ENCODE results near the gene MTMR2.
"Not testable (repeated sequence)": the region's sequence is repeated elsewhere in the genome, so short reads cannot be mapped to it uniquely, and the experiment has no call there.

The MTMR2 gene

GRCh38 chr11:95888439-95888838 lies 35.5 kb downstream of the MTMR2 start:
- ChIA-PET CTCF (no interaction called here), POLR2A (no interaction called here)
- TF ChIP-seq PKNOX1 (IDR thresholded peaks at IDR 0.05) (no peak), FOXM1 (IDR thresholded peaks at IDR 0.05; ENCODE audit: borderline replicate concordance) (no peak), CTBP1 (IDR thresholded peaks at IDR 0.05; ENCODE audit: borderline replicate concordance) (no peak), FOXK2 (IDR thresholded peaks at IDR 0.05) (no peak), NFRKB (IDR thresholded peaks at IDR 0.05) (no peak), ZNF384 (IDR thresholded peaks at IDR 0.05) (no peak), SP1 (IDR thresholded peaks at IDR 0.05) (no peak), TARDBP (IDR thresholded peaks at IDR 0.05) (no peak), BHLHE40 (IDR thresholded peaks at IDR 0.05; ENCODE audit: borderline replicate concordance) (no peak), ELF4 (IDR thresholded peaks at IDR 0.05) (no peak), HDGF (IDR thresholded peaks at IDR 0.05; ENCODE audit: borderline replicate concordance) (no peak), L3MBTL2 (conservative IDR thresholded peaks at IDR 0.05) (no peak), ARNT (IDR thresholded peaks at IDR 0.05) (no peak)
- no peak for DNase-seq (ENCODE audit: extremely low spot score)

- CTCF ChIA-PET, result no interaction called here
- TF ChIP-seq TARDBP (IDR thresholded peaks at IDR 0.05) (no peak), L3MBTL2 (conservative IDR thresholded peaks at IDR 0.05) (no peak), ARNT (IDR thresholded peaks at IDR 0.05) (no peak), SP1 (IDR thresholded peaks at IDR 0.05) (no peak), ELF4 (IDR thresholded peaks at IDR 0.05) (no peak), HDGF (IDR thresholded peaks at IDR 0.05; ENCODE audit: borderline replicate concordance) (no peak), CTBP1 (IDR thresholded peaks at IDR 0.05; ENCODE audit: borderline replicate concordance) (no peak), NFRKB (IDR thresholded peaks at IDR 0.05) (no peak), SUZ12 (IDR thresholded peaks at IDR 0.05) (no peak), BHLHE40 (IDR thresholded peaks at IDR 0.05; ENCODE audit: borderline replicate concordance) (no peak), FOXM1 (IDR thresholded peaks at IDR 0.05; ENCODE audit: borderline replicate concordance) (no peak), FOXK2 (IDR thresholded peaks at IDR 0.05) (no peak), ZNF384 (IDR thresholded peaks at IDR 0.05) (no peak), PKNOX1 (IDR thresholded peaks at IDR 0.05) (no peak)
- DNase-seq (ENCODE audit: extremely low spot score), result no peak
- POLR2A ChIA-PET, result no interaction called here
Measured at GRCh38 chr11:95886462-95886861, 37.4 kb downstream of the MTMR2 start.

- ChIA-PET POLR2A (no interaction called here), CTCF (no interaction called here)
- TF ChIP-seq HDGF (IDR thresholded peaks at IDR 0.05; ENCODE audit: borderline replicate concordance), result no peak
- no peak for DNase-seq (ENCODE audit: extremely low spot score)
Measured at GRCh38 chr11:95884802-95885201, 39.1 kb downstream of the MTMR2 start.

- POLR2A ChIA-PET, result no interaction called here
- no peak for DNase-seq (ENCODE audit: extremely low spot score)
- TF ChIP-seq LEF1 (IDR thresholded peaks at IDR 0.05; ENCODE audit: borderline replicate concordance) (no peak), FOXM1 (IDR thresholded peaks at IDR 0.05; ENCODE audit: borderline replicate concordance) (no peak)
- CTCF ChIA-PET, result no interaction called here
Measured at GRCh38 chr11:95884376-95884775, 39.5 kb downstream of the MTMR2 start.

GRCh38 chr11:95883381-95883780 lies 40.5 kb downstream of the MTMR2 start:
- ChIA-PET POLR2A (no interaction called here), CTCF (no interaction called here)
- TF ChIP-seq HDGF (IDR thresholded peaks at IDR 0.05; ENCODE audit: borderline replicate concordance), result no peak
- no peak for TF ChIP-seq L3MBTL2 (conservative IDR thresholded peaks at IDR 0.05)
- no peak for TF ChIP-seq CTBP1 (IDR thresholded peaks at IDR 0.05; ENCODE audit: borderline replicate concordance)
- DNase-seq (ENCODE audit: extremely low spot score), result no peak

- no peak for DNase-seq (ENCODE audit: extremely low spot score)
- ChIA-PET CTCF (no interaction called here), POLR2A (no interaction called here)
- TF ChIP-seq ARNT (IDR thresholded peaks at IDR 0.05) (no peak), TARDBP (IDR thresholded peaks at IDR 0.05) (no peak), ELF4 (IDR thresholded peaks at IDR 0.05) (no peak), HDGF (IDR thresholded peaks at IDR 0.05; ENCODE audit: borderline replicate concordance) (no peak), FOXM1 (IDR thresholded peaks at IDR 0.05; ENCODE audit: borderline replicate concordance) (no peak), PKNOX1 (IDR thresholded peaks at IDR 0.05) (no peak), NFRKB (IDR thresholded peaks at IDR 0.05) (no peak), BHLHE40 (IDR thresholded peaks at IDR 0.05; ENCODE audit: borderline replicate concordance) (no peak), L3MBTL2 (conservative IDR thresholded peaks at IDR 0.05) (no peak)
Measured at GRCh38 chr11:95877291-95877690, 46.6 kb downstream of the MTMR2 start.

- DNase-seq (ENCODE audit: extremely low spot score); CTCF ChIA-PET; POLR2A ChIA-PET: not testable (repeated sequence)
Measured at GRCh38 chr11:95870877-95871276, 53.0 kb downstream of the MTMR2 start.

GRCh38 chr11:95867105-95867504 lies 56.8 kb downstream of the MTMR2 start:
- DNase-seq (ENCODE audit: extremely low spot score), result no peak
- CTCF ChIA-PET, result no interaction called here
- POLR2A ChIA-PET, result no interaction called here
- TF ChIP-seq FOXK2 (IDR thresholded peaks at IDR 0.05) (no peak), BHLHE40 (IDR thresholded peaks at IDR 0.05; ENCODE audit: borderline replicate concordance) (no peak), SUZ12 (IDR thresholded peaks at IDR 0.05) (no peak), CTBP1 (IDR thresholded peaks at IDR 0.05; ENCODE audit: borderline replicate concordance) (no peak), L3MBTL2 (conservative IDR thresholded peaks at IDR 0.05) (no peak)
